ENCODE measurements around the gene CRELD1. TPM values are rescaled to one million over a fixed set of nuclear protein-coding genes. Genes with fewer than 3 reads are reported as not detected.

Gene CRELD1
- total and polyA plus RNA-seq, 9 of the 15 experiments (the other 6 are each of a cell fraction or from before 2014, with no cell fraction given): 3.3 to 25.8 (median 16.5) TPM

- TF ChIP-seq SMAD4 (CRISPR knock-in tag; conservative IDR thresholded peaks at IDR 0.05): no peak
- no peak for TF ChIP-seq ESRRB (CRISPR knock-in tag; IDR thresholded peaks at IDR 0.05; ENCODE audit: borderline replicate concordance)
- TF ChIP-seq ZNF121 (CRISPR knock-in tag; conservative IDR thresholded peaks at IDR 0.05): no peak
- TF ChIP-seq E2F3 (CRISPR knock-in tag; IDR thresholded peaks at IDR 0.05): no peak
- TF ChIP-seq FOXO4 (CRISPR knock-in tag; IDR thresholded peaks at IDR 0.05): no peak
- TF ChIP-seq ZNF740 (CRISPR knock-in tag; IDR thresholded peaks at IDR 0.05): no peak
- TF ChIP-seq ZNF740 (tag; IDR thresholded peaks at IDR 0.05): no peak
- TF ChIP-seq ASH1L (IDR thresholded peaks at IDR 0.05; ENCODE audit: borderline replicate concordance, low read depth, partially characterized antibody): no peak
- no peak for TF ChIP-seq YBX1 (IDR thresholded peaks at IDR 0.05)
- TF ChIP-seq MAZ (CRISPR knock-in tag; conservative IDR thresholded peaks at IDR 0.05 in 1 of 2, IDR thresholded peaks at IDR 0.05 in 1 of 2): no peak
- TF ChIP-seq NR2C1 (IDR thresholded peaks at IDR 0.05): no peak
- TF ChIP-seq NR2C1 (tag; IDR thresholded peaks at IDR 0.05): no peak
- TF ChIP-seq ZNF766 (CRISPR knock-in tag; conservative IDR thresholded peaks at IDR 0.05): no peak
- no peak for TF ChIP-seq SREBF1 (IDR thresholded peaks at IDR 0.05; ENCODE audit: borderline replicate concordance, low read depth, low read length)
- TF ChIP-seq SMARCE1 (IDR thresholded peaks at IDR 0.05): no peak
- no peak for TF ChIP-seq EWSR1 (IDR thresholded peaks at IDR 0.05; ENCODE audit: borderline replicate concordance, low read depth, partially characterized antibody)
- TF ChIP-seq CBX3 (IDR thresholded peaks at IDR 0.05; ENCODE audit: borderline replicate concordance in 1 of 2, low read length in 2 of 2): no peak
- TF ChIP-seq EP400 (IDR thresholded peaks at IDR 0.05): no peak
- no peak for TF ChIP-seq SUPT5H (IDR thresholded peaks at IDR 0.05)
- no peak for TF ChIP-seq SREBF2 (CRISPR knock-in tag; IDR thresholded peaks at IDR 0.05)
- TF ChIP-seq ZNF785 (CRISPR knock-in tag; IDR thresholded peaks at IDR 0.05): no peak
- TF ChIP-seq ADNP (tag; IDR thresholded peaks at IDR 0.05): no peak
- BruUV-seq (replicated peaks): no TSS peak
- intact Hi-C loops (cut with micrococcal nuclease): no loop called here
- CTCF ChIA-PET (ENCODE audit: low intra/inter-chr PET ratio): no interaction called here
- Histone ChIP-seq H3K4me2 (ENCODE audit: insufficient read depth, low read length) (no peak overlapping the region), H3K27ac (ENCODE audit: extremely low read depth, low read depth, low read length) (no peak overlapping the region), H3K36me3 (ENCODE audit: control insufficient read depth, insufficient read depth, low read length) (peaks cover 23% of the 10 kb centered on the region; the same call in 2 of the 3 replicates), H3K79me2 (ENCODE audit: control insufficient read depth, insufficient read depth, low read length) (no peaks in the 10 kb centered on the region), H3K27me3 (ENCODE audit: control insufficient read depth in 2 of 2, insufficient read depth in 2 of 2, low read length in 2 of 2) (no peaks in the 10 kb centered on the region), H2AFZ (ENCODE audit: low read depth, low read length) (no peak overlapping the region), H3K9me1 (ENCODE audit: control insufficient read depth, insufficient read depth, low read length) (no peaks in the 10 kb centered on the region), H3K9ac (ENCODE audit: insufficient read depth in 1 of 2, low read depth in 2 of 2, low read length in 2 of 2) (no peak overlapping the region), H3K4me3 (no peak overlapping the region), H3K4me1 (replicated peaks in 1 of 2; ENCODE audit: control insufficient read depth in 2 of 2, insufficient read depth in 2 of 2, low read length in 2 of 2) (peaks cover 0 to 24% of the 10 kb centered on the region in 2 experiments; a peak in 1 of 5 replicates), H4K20me1 (replicated peaks; ENCODE audit: control insufficient read depth, insufficient read depth, low read length) (no peaks in the 10 kb centered on the region), H3K9me3 (replicated peaks; ENCODE audit: control insufficient read depth, insufficient read depth, low read depth, low read length) (0 out of 2 replicates have a peak, but pooled peaks cover 3% of the 10 kb centered on the region)
- ATAC-seq (0 out of 3 replicates have a peak, but pooled peaks have one; percentile 22), FAIRE-seq (no peak), DNase-seq (ENCODE audit: extremely low read depth in 1 of 4, low spot score in 3 of 4) (no peak)
- 74% methylated on average over 11 of the region's 11 CpGs for WGBS (ENCODE audit: insufficient coverage, low coverage, missing lambda C conversion rate)
- POLR2A ChIA-PET: interaction anchor here (1.2 to 1.6 kb wide), 2 partner anchors 9 to 13 kb away, joined by 6 to 11 read pairs; partner anchors contain the start of gene CRELD1
- in situ Hi-C loops (cut with MboI): no loop called here
Observed at GRCh38 chr3:9942934-9943690, 9.5 kb downstream of the CRELD1 start.
